ENCODE results near the gene MOGAT3.

Gene MOGAT3

DNA sequence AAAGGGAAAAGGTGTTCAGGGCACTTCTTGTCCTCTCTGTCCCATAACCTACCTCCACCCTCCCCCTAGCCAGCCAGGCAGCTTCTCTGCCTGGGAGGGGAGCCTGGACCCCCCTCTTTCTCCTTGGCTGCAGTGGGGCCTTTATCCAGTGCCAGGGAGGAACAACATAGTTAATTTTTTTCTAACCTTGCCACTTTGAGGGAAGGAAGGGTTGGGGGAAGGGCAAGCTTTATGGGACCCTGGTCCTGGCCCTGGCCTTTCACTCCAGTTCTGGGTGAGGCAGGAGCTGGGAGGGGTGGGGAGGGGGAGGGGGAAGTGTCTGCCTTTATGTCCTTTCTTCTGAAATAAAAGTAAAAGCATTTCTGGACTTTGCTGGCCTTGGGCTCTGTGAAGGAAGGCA is 39.9 kb downstream of the MOGAT3 start:
- DNase-seq (ENCODE audit: low spot score) = no peak

DNA sequence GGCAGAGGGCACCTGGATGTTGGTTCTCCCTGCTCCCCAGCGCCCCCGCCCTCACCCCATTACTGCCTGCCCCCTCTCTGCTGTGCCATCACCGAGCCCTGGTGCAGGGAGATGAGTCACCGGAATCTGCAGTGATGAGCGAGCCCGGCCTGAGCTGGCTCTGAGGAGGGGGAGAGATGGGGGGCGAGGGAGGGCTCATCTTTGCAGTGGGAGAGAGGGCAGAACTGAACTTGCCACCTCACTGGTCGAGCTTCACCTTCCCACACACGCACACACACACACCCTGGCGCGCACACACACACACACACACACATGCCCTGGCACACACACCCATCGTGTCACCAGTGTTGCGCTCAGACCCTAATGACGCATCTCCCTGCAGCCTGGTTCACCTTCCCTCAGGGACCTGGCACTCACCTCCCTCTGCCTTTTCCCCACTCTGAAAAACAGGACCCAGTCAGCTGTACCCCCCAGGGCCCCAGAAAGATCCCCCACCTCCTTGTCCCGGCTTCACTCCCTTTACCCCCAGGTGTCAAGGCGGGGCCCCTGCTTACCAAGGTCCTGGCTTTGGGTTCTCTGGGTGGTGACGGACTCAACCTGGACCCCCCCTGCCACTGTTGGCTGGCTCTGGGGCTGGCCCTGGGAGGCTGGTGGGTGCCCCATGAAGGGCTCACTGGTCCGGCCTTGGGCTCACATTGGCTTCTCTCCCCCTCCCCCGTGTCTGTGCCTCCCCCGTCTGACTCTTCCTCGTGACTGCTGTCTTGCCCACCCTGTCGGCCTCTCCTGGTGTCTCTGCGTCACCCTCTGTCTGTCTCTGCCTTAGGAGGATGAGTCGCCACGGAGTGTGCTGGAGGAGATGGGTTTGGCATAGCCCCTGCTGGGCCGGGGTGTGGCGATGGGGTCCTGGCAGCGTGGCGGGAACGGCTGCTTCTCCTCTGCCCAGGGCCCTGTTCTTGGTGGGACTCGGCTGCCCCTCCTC is 40.9 kb downstream of the MOGAT3 start:
- DNase-seq (ENCODE audit: low spot score) = no peak

DNA sequence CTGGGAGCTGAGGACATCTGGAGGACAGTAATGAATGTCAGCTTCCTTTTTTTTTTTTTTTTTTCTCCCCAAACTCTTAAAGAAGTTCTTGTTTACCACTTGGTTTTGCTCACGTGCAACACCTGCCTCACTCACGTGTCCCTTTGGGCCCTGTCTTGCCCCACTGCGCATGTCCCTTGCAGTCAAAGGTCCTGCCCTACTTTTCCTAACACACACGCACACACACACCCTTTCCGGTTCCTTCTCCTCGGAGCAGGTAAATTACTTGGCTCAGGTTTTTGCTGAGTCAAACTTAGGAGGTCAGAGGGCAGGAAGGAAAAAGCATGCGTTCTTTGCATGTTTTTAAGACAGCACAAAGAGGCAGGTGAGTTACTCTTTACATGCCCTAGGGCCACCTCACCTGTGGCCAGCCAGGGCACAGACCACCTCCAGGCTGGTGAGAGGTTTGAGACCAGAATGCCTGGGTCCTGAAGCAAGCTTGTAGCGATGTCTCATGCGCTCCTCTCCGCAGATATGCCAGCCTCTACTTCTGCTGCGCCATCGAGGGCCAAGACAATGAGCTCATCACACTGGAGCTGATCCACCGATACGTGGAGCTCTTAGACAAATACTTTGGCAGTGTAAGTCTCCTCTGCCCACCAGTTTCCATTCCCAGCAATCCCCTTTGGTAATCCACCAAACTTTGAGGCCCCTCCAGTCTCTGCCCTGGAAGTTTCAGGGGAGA is 43.8 kb downstream of the MOGAT3 start:
- DNase-seq (ENCODE audit: low spot score) = no peak

DNA sequence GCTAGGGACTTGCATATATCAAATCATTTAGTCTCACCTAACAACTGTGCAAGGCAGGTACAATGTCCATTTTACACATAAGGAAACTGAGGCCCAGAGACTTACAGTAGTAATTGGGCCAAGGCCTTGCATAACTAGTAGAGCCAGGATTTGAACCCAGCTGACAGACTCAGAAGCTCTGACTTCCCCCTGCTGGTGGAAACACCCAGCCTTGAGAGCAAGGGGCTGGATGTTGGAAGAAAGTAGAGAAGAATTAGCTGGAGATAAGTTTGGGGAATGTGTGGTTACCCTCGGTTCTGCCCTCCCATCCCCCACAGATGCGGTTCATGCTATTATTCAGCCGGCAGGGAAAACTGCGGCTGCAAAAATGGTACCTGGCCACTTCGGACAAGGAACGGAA is 44.6 kb downstream of the MOGAT3 start:
- no peak for DNase-seq (ENCODE audit: low spot score)

DNA sequence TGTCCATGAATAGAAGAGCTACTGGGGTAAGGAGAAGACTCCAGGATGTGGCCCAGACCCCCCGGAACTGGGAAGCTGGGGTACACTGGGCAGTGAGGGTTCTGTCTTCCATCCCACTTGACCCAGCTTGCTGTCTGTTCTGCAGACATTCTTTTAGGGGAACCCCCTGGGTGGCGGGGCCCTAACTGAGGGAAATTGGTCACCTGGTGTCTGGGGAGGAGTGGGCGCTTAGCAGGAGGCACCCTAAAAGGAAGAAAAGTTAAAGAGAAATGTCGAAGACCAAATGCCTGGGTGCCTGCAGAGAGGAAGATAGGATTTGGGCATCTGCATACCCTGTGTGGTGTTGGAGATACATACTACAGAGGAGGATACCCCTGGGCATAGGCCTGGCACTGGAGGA is 45.5 kb downstream of the MOGAT3 start:
- DNase-seq (ENCODE audit: low spot score) = no peak

DNA sequence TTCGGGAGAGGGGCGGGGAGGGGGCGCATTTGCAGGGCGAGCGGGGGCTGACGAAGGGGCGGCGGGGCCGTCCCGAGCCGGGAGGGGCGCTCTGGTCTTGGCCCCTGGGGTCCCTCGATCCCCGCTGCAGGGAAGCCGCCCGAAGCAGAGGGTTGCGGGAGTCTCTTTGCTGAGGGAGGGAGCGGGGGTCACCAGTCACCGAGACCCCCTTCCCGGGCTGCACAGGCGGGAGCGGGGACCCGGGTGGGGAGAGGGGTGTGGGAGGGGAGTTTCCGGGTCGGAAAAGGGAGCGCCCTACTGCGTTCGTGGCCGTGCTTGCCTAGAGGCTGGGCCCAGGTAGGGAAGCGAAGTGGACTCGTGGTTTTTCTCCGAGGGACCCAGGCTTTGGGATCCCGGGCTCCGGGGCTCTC is 46.1 kb downstream of the MOGAT3 start:
- DNase-seq (ENCODE audit: low spot score) = no peak

DNA sequence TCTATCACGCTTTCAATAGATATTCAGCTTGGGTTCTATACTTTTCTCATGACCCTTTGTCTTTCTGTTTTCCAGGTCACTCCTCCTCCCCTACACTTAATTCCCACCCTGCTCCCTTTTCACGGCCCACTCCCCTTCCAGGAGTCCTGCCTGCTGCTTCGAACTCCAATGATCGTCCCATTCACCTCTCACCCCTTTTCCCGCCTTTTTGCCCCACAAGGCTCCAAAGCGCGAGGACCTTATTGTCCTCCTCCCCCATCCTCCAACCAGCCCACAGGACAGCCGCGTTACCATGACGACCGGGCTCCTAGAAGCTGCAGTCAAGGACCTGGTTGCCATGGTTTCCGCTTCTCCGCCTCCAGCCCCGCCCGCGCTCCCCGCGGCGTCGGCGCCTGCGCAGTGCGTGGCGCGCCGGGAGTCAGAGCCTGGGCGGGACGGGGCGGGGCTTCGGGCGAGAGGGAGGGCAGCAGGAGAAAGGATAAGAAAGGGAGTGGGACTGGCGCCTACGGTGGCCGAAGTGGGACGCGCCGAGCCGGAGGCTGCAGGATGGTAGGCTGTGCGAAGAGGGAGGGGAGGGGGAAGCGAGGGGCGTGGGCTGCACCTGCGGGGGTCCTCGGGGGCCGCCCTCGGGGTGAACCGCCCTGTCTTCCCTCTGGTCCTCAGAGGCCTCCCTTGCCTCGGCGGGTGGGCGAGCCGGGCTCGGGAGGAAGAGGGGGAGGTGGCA is 46.7 kb downstream of the MOGAT3 start, which contains the start of gene AP1S1:
AP1S1 (plus strand) TSS at position 508 of the 724 bp plus-strand sequence; CDS start at position 547, 39 bp downstream.
- DNase-seq (ENCODE audit: low spot score) = peak; percentile 93

DNA sequence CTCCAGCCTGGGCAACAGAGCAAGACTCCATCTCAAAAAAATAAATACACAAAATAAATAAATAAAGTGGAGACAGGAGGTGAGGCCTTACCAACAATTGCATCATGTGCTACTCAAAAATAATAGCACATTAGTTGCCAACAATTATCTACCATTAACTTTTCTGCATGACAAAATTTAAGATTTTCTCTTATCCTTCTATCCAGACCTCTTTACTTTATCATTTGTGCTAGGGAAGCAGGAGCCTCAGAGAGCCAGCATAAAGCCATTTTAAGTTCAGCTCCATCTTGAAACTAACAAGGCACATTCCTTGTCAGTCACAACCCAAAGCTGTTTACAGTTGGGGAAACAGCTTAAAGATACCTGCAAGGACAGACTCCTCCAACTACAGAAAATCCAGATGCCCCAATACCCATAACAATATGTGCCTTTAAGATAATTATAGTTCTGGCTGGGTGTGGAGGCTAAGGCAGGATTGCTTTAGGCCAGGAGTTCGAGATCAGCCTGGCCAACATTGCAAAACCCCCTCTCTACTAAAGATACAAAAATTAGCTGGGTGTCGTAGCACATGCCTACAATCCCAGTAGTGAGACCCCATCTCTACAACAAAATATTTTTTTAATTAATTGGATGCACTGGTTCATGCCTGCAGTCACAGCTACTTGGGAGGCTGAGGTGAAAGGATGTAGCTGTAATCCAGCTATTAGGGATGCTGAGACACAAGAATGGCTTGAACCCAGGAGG is 48.8 kb downstream of the MOGAT3 start:
- no peak for DNase-seq (ENCODE audit: low spot score)

Measured in pons (tissue), 1 donor.